ENCODE measurements around the gene SUV39H1. TPM values are rescaled to one million over a fixed set of nuclear protein-coding genes. Genes with fewer than 3 reads are reported as not detected.
"Not testable (repeated sequence)": the region's sequence is repeated elsewhere in the genome, so short reads cannot be mapped to it uniquely, and the experiment has no call there.

SUV39H1 gene
- total and polyA plus RNA-seq, 2 of the 8 experiments (the other 6 are each of a cell fraction or from before 2014, with no cell fraction given) = 14.8 to 27.8 TPM

GRCh38 chrX:48691746-48692145 is 4.8 kb upstream of the SUV39H1 start:
- H3K56ac ChIP-seq (replicated peaks; ENCODE audit: insufficient read length, low read depth, low read length); H3K79me1 ChIP-seq (ENCODE audit: low read depth, low read length); H3K36me3 ChIP-seq (ENCODE audit: control insufficient read depth in 2 of 4, insufficient read depth in 4 of 4, low read length in 3 of 4); CTCF ChIA-PET (ENCODE audit: partially characterized antibody); H4K5ac ChIP-seq (ENCODE audit: insufficient read length, low read depth, low read length); FAIRE-seq; H3K23ac ChIP-seq (ENCODE audit: insufficient read length); H3K9me3 ChIP-seq (ENCODE audit: insufficient read depth in 2 of 2, low read depth in 1 of 2, low read length in 1 of 2); H3K27me3 ChIP-seq (replicated peaks in 1 of 4; ENCODE audit: control insufficient read depth in 3 of 4, extremely low read depth in 1 of 4, insufficient read depth in 3 of 4, low read length in 3 of 4); H2BK5ac ChIP-seq (ENCODE audit: low read depth, low read length); H3K14ac ChIP-seq (ENCODE audit: insufficient read length); H4K91ac ChIP-seq (replicated peaks; ENCODE audit: insufficient read length, low read length); DNase-seq (ENCODE audit: low read depth in 1 of 2, low spot score in 2 of 2); H2BK120ac ChIP-seq (replicated peaks; ENCODE audit: low read depth, low read length); H3K23me2 ChIP-seq (ENCODE audit: low read depth, low read length); H2BK20ac ChIP-seq (ENCODE audit: low read length); H2AFZ ChIP-seq (ENCODE audit: low read length); H3K4ac ChIP-seq (replicated peaks; ENCODE audit: insufficient read length, low read depth, low read length); H3K9ac ChIP-seq (replicated peaks in 1 of 4; ENCODE audit: extremely low read depth in 1 of 4, low read depth in 3 of 4, low read length in 3 of 4); H4K20me1 ChIP-seq (replicated peaks in 1 of 2; ENCODE audit: control insufficient read depth in 1 of 2, insufficient read depth in 2 of 2, low read length in 2 of 2); H3K79me2 ChIP-seq (ENCODE audit: control insufficient read depth in 1 of 2, insufficient read depth in 2 of 2, low read length in 2 of 2); H3K18ac ChIP-seq (ENCODE audit: extremely low read depth, low read length); H4K8ac ChIP-seq (ENCODE audit: extremely low read depth, insufficient read depth, low read length); H3K4me3 ChIP-seq (ENCODE audit: extremely low read depth in 1 of 4, insufficient read depth in 2 of 4, low read depth in 3 of 4, low read length in 4 of 4); H3K4me2 ChIP-seq (ENCODE audit: insufficient read depth in 1 of 2, low read depth in 2 of 2, low read length in 2 of 2); H2BK12ac ChIP-seq (ENCODE audit: low read depth, low read length); H2AK5ac ChIP-seq (ENCODE audit: low read depth, low read length); H3K4me1 ChIP-seq (replicated peaks in 1 of 4; ENCODE audit: control insufficient read depth in 3 of 4, insufficient read depth in 4 of 4, low read length in 3 of 4); H3K27ac ChIP-seq (ENCODE audit: low read depth, low read length); H2BK15ac ChIP-seq (ENCODE audit: low read length): not testable (repeated sequence)
- 85% methylated on average over 2 of the region's 5 CpGs; no CpG with 5 or more reads in 1 of the 2 experiments for WGBS, 2 experiments (ENCODE audit: extremely low coverage in 1 of 2, insufficient coverage in 1 of 2, insufficient read length in 1 of 2, insufficient replicate concordance in 2 of 2, low coverage in 1 of 2, low lambda C conversion rate in 2 of 2, missing lambda C conversion rate in 1 of 2)
- POLR2A ChIA-PET (ENCODE audit: partially characterized antibody) = interaction anchor here (1.2 kb wide), 1 partner anchor 37 kb away, joined by 3 read pairs; no protein-coding TSS in a partner anchor
